Measurements from ENCODE around the gene COL4A4. TPM values are rescaled to one million over a fixed set of nuclear protein-coding genes. Genes with fewer than 3 reads are reported as not detected.

COL4A4 gene
- total and polyA plus RNA-seq, 2 of the 13 experiments (the other 11 are each of a cell fraction or from before 2014, with no cell fraction given): not detected

DNA sequence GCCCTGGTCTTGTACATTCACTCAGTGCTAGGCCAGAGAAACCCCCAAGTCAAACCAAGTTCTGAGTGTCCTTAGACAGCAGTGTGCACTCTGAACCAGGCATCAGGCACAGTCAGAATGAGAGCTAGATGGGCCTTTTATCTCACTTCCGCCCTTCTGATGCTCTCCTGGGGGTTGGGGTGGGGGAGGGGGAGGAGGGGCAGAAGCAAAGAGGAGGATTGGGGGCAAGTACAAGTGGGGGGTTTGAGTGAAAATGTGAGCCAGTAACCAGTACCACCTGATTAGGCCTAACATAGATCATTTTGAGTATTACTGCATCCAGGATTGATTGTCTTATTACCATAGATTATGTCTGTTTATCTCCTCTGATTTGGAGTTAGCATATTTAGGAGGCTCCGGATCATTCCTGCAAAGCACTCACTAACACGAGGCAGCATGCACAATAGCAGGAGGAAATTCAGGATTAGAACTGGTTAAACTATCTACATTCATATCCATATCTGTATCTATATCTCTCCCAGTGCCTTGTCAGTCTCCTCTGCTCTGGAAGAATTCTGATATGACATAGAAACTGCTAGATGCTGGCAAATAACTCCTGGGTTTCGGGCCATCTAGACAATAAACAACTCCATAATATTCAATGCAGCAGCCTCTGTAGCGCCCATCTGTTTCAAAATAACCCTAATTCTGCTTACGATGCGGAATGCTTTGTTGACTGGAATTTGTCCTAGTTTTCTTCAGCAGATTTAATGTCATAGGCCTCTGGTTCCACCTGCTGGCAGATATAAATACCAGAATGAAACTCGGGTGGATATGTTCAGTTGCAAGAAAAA is 179.0 kb downstream of the COL4A4 start (continued):
- TF ChIP-seq, protein P1, sequence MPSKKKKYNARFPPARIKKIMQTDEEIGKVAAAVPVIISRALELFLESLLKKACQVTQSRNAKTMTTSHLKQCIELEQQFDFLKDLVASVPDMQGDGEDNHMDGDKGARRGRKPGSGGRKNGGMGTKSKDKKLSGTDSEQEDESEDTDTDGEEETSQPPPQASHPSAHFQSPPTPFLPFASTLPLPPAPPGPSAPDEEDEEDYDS (CRISPR knock-in tag; IDR thresholded peaks at IDR 0.05): no peak
- TF ChIP-seq ZNF251 (CRISPR knock-in tag; IDR thresholded peaks at IDR 0.05) (no peak), CCAR2 (optimal IDR thresholded peaks at IDR 0.05; ENCODE audit: low read depth, low read length) (no peak), HNRNPK (IDR thresholded peaks at IDR 0.05; ENCODE audit: low read depth, low read length, poor library complexity, severe bottlenecking) (peak; percentile 59), RARG (CRISPR knock-in tag; IDR thresholded peaks at IDR 0.05; ENCODE audit: low read depth) (no peak), CREM (IDR thresholded peaks at IDR 0.05) (no peak), CREM (CRISPR knock-in tag; IDR thresholded peaks at IDR 0.05) (no peak), TAF15 (IDR thresholded peaks at IDR 0.05; ENCODE audit: low read depth, low read length, poor library complexity, severe bottlenecking) (no peak), ZNF224 (CRISPR knock-in tag; IDR thresholded peaks at IDR 0.05) (no peak), AGO1 (IDR thresholded peaks at IDR 0.05; ENCODE audit: low read depth, low read length, poor library complexity, severe bottlenecking) (no peak), TEAD3 (CRISPR knock-in tag; optimal IDR thresholded peaks at IDR 0.05; ENCODE audit: borderline replicate concordance) (peak; percentile 71), SMAD9 (CRISPR knock-in tag; IDR thresholded peaks at IDR 0.05) (no peak), FOSL2 (CRISPR knock-in tag; IDR thresholded peaks at IDR 0.05) (no peak), TAF1 (CRISPR knock-in tag; IDR thresholded peaks at IDR 0.05) (no peak), ZNF331 (CRISPR knock-in tag; IDR thresholded peaks at IDR 0.05) (0 out of 2 replicates have a peak, but pooled peaks have one; percentile 7), ZNF878 (CRISPR knock-in tag; IDR thresholded peaks at IDR 0.05) (0 out of 2 replicates have a peak, but pooled peaks have one; percentile 24), CCDC6 (CRISPR knock-in tag; IDR thresholded peaks at IDR 0.05) (no peak)
- TF ChIP-seq, protein P2, sequence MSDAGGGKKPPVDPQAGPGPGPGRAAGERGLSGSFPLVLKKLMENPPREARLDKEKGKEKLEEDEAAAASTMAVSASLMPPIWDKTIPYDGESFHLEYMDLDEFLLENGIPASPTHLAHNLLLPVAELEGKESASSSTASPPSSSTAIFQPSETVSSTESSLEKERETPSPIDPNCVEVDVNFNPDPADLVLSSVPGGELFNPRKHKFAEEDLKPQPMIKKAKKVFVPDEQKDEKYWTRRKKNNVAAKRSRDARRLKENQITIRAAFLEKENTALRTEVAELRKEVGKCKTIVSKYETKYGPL (CRISPR knock-in tag; IDR thresholded peaks at IDR 0.05): no peak
- TF ChIP-seq, protein P3, sequence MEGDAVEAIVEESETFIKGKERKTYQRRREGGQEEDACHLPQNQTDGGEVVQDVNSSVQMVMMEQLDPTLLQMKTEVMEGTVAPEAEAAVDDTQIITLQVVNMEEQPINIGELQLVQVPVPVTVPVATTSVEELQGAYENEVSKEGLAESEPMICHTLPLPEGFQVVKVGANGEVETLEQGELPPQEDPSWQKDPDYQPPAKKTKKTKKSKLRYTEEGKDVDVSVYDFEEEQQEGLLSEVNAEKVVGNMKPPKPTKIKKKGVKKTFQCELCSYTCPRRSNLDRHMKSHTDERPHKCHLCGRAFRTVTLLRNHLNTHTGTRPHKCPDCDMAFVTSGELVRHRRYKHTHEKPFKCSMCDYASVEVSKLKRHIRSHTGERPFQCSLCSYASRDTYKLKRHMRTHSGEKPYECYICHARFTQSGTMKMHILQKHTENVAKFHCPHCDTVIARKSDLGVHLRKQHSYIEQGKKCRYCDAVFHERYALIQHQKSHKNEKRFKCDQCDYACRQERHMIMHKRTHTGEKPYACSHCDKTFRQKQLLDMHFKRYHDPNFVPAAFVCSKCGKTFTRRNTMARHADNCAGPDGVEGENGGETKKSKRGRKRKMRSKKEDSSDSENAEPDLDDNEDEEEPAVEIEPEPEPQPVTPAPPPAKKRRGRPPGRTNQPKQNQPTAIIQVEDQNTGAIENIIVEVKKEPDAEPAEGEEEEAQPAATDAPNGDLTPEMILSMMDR (CRISPR knock-in tag; IDR thresholded peaks at IDR 0.05): peak; percentile 82
- TF ChIP-seq, protein P4, sequence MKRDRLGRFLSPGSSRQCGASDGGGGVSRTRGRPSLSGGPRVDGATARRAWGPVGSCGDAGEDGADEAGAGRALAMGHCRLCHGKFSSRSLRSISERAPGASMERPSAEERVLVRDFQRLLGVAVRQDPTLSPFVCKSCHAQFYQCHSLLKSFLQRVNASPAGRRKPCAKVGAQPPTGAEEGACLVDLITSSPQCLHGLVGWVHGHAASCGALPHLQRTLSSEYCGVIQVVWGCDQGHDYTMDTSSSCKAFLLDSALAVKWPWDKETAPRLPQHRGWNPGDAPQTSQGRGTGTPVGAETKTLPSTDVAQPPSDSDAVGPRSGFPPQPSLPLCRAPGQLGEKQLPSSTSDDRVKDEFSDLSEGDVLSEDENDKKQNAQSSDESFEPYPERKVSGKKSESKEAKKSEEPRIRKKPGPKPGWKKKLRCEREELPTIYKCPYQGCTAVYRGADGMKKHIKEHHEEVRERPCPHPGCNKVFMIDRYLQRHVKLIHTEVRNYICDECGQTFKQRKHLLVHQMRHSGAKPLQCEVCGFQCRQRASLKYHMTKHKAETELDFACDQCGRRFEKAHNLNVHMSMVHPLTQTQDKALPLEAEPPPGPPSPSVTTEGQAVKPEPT (CRISPR knock-in tag; IDR thresholded peaks at IDR 0.05; ENCODE audit: low read depth): no peak
- TF ChIP-seq, protein P5, sequence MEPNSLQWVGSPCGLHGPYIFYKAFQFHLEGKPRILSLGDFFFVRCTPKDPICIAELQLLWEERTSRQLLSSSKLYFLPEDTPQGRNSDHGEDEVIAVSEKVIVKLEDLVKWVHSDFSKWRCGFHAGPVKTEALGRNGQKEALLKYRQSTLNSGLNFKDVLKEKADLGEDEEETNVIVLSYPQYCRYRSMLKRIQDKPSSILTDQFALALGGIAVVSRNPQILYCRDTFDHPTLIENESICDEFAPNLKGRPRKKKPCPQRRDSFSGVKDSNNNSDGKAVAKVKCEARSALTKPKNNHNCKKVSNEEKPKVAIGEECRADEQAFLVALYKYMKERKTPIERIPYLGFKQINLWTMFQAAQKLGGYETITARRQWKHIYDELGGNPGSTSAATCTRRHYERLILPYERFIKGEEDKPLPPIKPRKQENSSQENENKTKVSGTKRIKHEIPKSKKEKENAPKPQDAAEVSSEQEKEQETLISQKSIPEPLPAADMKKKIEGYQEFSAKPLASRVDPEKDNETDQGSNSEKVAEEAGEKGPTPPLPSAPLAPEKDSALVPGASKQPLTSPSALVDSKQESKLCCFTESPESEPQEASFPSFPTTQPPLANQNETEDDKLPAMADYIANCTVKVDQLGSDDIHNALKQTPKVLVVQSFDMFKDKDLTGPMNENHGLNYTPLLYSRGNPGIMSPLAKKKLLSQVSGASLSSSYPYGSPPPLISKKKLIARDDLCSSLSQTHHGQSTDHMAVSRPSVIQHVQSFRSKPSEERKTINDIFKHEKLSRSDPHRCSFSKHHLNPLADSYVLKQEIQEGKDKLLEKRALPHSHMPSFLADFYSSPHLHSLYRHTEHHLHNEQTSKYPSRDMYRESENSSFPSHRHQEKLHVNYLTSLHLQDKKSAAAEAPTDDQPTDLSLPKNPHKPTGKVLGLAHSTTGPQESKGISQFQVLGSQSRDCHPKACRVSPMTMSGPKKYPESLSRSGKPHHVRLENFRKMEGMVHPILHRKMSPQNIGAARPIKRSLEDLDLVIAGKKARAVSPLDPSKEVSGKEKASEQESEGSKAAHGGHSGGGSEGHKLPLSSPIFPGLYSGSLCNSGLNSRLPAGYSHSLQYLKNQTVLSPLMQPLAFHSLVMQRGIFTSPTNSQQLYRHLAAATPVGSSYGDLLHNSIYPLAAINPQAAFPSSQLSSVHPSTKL (CRISPR knock-in tag; IDR thresholded peaks at IDR 0.05): 0 out of 2 replicates have a peak, but pooled peaks have one; percentile 20

Measured in HepG2 (cell line).